ENCODE measurements around the gene RAB11FIP4.
"Not testable (repeated sequence)": the region's sequence is repeated elsewhere in the genome, so short reads cannot be mapped to it uniquely, and the experiment has no call there.

Gene RAB11FIP4

GRCh38 chr17:31371511-31372097 is 19.9 kb upstream of the RAB11FIP4 start:
- Histone ChIP-seq H3K9ac (no peak overlapping the region), H3K27me3 (no peaks in the 10 kb centered on the region), H3K9me3 (replicated peaks in 1 of 11) (no peaks in the 10 kb centered on the region), H3K4me3 (no peak overlapping the region), H3K4me2 (peak overlapping the region in 8 of 11 experiments; percentile 7 to 80 (median 38); a peak in 8 of 22 replicates), H3K36me3 (peaks cover 12 to 32% (median 24%) of the 10 kb centered on the region in 11 experiments; a peak in 18 of 22 replicates), H3K4me1 (peaks cover 12 to 45% (median 21%) of the 10 kb centered on the region in 10 experiments), H4K20me1 (0 out of 22 replicates have a peak, but pooled peaks cover 0 to 4% (median 0%) of the 10 kb centered on the region in 11 experiments), H3K27ac (no peak overlapping the region)
- TF ChIP-seq Cebpa-rat (IDR thresholded peaks at IDR 0.05), result no peak

DNA sequence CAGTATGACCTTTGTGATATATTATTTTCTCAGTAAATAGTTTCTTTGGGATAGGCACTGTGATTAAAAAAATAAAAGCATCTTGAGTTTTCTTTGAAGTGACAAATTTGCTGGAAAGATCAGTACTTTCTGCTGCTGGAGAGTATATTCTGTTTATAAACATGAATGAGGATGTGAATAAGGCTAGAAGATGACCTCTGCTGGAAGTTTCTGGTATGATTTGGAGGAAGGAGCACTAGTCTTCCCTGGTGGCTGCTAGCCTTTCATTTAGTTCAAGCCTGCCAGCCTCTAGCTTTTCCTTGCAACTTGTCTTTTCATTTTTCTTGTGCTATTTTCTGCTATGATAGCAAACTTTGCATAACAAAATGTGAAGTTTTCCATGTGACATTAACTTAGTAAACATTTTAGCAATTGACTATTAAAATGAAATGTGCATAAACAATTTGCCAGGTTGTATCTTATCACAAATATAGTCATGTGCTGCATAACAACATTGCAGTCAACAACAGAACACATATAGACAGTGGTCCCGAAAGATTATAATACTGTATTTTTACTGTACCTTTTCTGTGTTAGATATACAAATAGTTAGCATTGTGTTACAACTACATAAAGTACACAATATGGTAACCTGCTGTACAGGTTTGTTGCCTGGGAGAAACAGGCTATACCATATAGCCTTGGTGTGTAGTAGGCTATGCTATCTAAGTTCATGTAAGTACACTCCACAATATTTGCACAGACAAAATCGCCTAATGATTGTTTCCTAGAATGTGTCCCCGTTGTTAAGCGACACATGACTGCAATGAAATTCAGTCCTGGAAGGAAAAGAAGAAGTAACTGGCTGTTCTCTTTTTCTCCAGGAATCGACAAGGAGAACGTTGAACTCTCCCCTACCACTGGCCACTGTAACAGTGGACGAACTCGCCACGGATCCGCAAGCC is 18.1 kb upstream of the RAB11FIP4 start:
- Histone ChIP-seq H3K4me2 (peak overlapping the region in 9 of 11 experiments; percentile 1 to 55 (median 28); a peak in 11 of 22 replicates), H3K27ac (no peak overlapping the region), H3K9me3 (replicated peaks in 1 of 11) (no peaks in the 10 kb centered on the region), H3K9ac (no peak overlapping the region), H4K20me1 (0 out of 22 replicates have a peak, but pooled peaks cover 0 to 4% (median 0%) of the 10 kb centered on the region in 11 experiments), H3K4me3 (no peak overlapping the region), H3K27me3 (no peaks in the 10 kb centered on the region), H3K36me3 (peaks cover 6 to 35% (median 19%) of the 10 kb centered on the region in 11 experiments; a peak in 17 of 22 replicates), H3K4me1 (peaks cover 12 to 45% (median 21%) of the 10 kb centered on the region in 10 experiments)
- no peak for TF ChIP-seq Cebpa-rat (IDR thresholded peaks at IDR 0.05)

DNA sequence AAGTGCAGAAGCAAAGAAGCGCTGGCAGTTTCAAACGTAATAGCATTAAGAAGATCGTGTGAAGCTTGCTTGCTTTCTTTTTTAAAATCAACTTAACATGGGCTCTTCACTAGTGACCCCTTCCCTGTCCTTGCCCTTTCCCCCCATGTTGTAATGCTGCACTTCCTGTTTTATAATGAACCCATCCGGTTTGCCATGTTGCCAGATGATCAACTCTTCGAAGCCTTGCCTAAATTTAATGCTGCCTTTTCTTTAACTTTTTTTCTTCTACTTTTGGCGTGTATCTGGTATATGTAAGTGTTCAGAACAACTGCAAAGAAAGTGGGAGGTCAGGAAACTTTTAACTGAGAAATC is 17.4 kb upstream of the RAB11FIP4 start:
- H3K4me1 ChIP-seq, result peaks cover 12 to 45% (median 21%) of the 10 kb centered on the region in 10 experiments
- no peaks in the 10 kb centered on the region for H3K9me3 ChIP-seq (replicated peaks in 1 of 11)
- H4K20me1 ChIP-seq, result 0 out of 22 replicates have a peak, but pooled peaks cover 0 to 4% (median 0%) of the 10 kb centered on the region in 11 experiments
- TF ChIP-seq Cebpa-rat (IDR thresholded peaks at IDR 0.05), result no peak
- H3K36me3 ChIP-seq, result peaks cover 11 to 42% (median 24%) of the 10 kb centered on the region in 11 experiments; a peak in 17 of 22 replicates
- H3K9ac ChIP-seq, result no peak overlapping the region
- H3K27me3 ChIP-seq, result no peaks in the 10 kb centered on the region
- H3K4me3 ChIP-seq, result no peak overlapping the region
- peak overlapping the region; percentile 1 to 55 (median 28); a peak in 14 of 22 replicates for H3K4me2 ChIP-seq
- H3K27ac ChIP-seq, result no peak overlapping the region

DNA sequence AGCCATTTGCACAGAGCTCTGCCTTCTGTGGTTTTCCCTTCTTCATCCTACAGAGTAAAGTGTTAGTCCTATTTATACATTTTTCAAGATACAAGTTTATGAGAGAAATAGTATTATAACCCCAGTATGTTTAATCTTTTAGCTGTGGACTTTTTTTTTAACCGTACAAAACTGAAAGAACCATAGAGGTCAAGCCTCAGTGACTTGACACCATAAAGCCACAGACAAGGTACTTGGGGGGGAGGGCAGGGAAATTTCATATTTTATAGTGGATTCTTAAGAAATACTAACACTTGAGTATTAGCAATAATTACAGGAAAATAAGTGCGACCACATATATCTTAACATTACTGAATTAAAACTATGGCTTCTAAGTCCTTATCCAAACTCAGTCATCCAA is 17.0 kb upstream of the RAB11FIP4 start:
- Histone ChIP-seq H3K36me3 (peaks cover 9 to 44% (median 24%) of the 10 kb centered on the region in 11 experiments; a peak in 16 of 22 replicates), H3K4me3 (no peak overlapping the region), H3K27ac (no peak overlapping the region), H3K4me1 (peaks cover 12 to 45% (median 21%) of the 10 kb centered on the region in 10 experiments), H3K27me3 (no peaks in the 10 kb centered on the region), H4K20me1 (0 out of 22 replicates have a peak, but pooled peaks cover 0 to 4% (median 0%) of the 10 kb centered on the region in 11 experiments), H3K9me3 (replicated peaks in 1 of 11) (no peaks in the 10 kb centered on the region), H3K4me2 (peak overlapping the region; percentile 1 to 55 (median 28); a peak in 14 of 22 replicates), H3K9ac (no peak overlapping the region)
- no peak for TF ChIP-seq Cebpa-rat (IDR thresholded peaks at IDR 0.05)

- TF ChIP-seq Cebpa-rat (IDR thresholded peaks at IDR 0.05), result no peak
- Histone ChIP-seq H3K9me3 (replicated peaks in 1 of 11) (no peaks in the 10 kb centered on the region), H4K20me1 (0 out of 22 replicates have a peak, but pooled peaks cover 0 to 4% (median 0%) of the 10 kb centered on the region in 11 experiments), H3K4me1 (peaks cover 8 to 9% (median 9%) of the 10 kb centered on the region in 10 experiments), H3K9ac (no peak overlapping the region), H3K4me2 (no peak overlapping the region), H3K27ac (no peak overlapping the region), H3K4me3 (no peak overlapping the region), H3K27me3 (no peaks in the 10 kb centered on the region), H3K36me3 (peaks cover 7 to 59% (median 20%) of the 10 kb centered on the region in 11 experiments; a peak in 15 of 22 replicates)
Observed at GRCh38 chr17:31378638-31379037, 12.8 kb upstream of the RAB11FIP4 start.

- H3K36me3 ChIP-seq, result peaks cover 0 to 55% (median 13%) of the 10 kb centered on the region in 11 experiments; a peak in 12 of 22 replicates
- H3K27me3 ChIP-seq, result no peaks in the 10 kb centered on the region
- H3K4me1 ChIP-seq, result no peaks in the 10 kb centered on the region
- no peak overlapping the region for H3K9ac ChIP-seq
- H3K4me3 ChIP-seq, result no peak overlapping the region
- H3K9me3 ChIP-seq (replicated peaks in 1 of 11), result no peaks in the 10 kb centered on the region
- H3K27ac ChIP-seq, result no peak overlapping the region
- no peaks in the 10 kb centered on the region for H4K20me1 ChIP-seq
- no peak overlapping the region for H3K4me2 ChIP-seq
- TF ChIP-seq Cebpa-rat (IDR thresholded peaks at IDR 0.05), result no peak
Observed at GRCh38 chr17:31379597-31380205, 11.8 kb upstream of the RAB11FIP4 start.

- Histone ChIP-seq H3K27me3 (no peaks in the 10 kb centered on the region), H3K4me2 (no peak overlapping the region), H3K9ac (no peak overlapping the region), H3K9me3 (replicated peaks in 1 of 11) (no peaks in the 10 kb centered on the region), H3K36me3 (peaks cover 0 to 45% (median 10%) of the 10 kb centered on the region in 11 experiments; a peak in 12 of 22 replicates), H3K4me3 (no peak overlapping the region), H3K27ac (no peak overlapping the region), H4K20me1 (no peaks in the 10 kb centered on the region), H3K4me1 (peaks cover 0 to 4% (median 0%) of the 10 kb centered on the region in 10 experiments; a peak in 4 of 20 replicates)
- no peak for TF ChIP-seq Cebpa-rat (IDR thresholded peaks at IDR 0.05)
Observed at GRCh38 chr17:31381165-31381668, 10.3 kb upstream of the RAB11FIP4 start.

DNA sequence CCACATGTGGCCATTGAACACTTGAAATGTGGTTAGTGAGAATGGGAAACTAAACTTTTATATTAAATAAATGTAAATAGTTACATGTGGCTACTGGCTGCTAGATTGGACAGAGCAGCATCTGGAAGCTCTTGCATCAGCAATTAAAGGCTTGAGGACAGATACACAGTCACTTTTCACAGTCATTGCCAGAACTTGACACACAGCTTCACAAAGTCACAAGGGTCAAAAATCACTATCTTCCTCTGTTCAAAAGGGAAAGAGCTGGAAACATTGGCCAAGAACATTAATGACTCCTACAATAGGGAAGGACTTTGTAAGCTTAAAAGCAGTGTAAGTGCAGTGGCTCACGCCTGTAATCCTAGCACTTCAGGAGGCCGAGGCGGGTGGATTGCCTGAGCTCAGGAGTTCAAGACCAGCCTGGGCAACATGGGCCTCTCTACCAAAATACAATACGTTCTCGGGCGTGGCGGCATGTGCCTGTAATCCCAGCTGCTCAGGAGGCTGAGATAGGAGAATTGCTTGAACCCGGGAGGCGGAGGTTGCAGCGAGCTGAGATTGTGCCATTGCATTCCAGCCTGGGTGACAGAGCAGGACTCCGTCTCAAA is 8.7 kb upstream of the RAB11FIP4 start:
- not testable (repeated sequence) for H3K4me2 ChIP-seq; H3K4me1 ChIP-seq; H4K20me1 ChIP-seq; H3K27ac ChIP-seq; H3K9me3 ChIP-seq (replicated peaks in 1 of 11); H3K4me3 ChIP-seq; H3K9ac ChIP-seq; H3K27me3 ChIP-seq
- peaks cover 0 to 30% (median 10%) of the 10 kb centered on the region in 11 experiments; a peak in 8 of 22 replicates for H3K36me3 ChIP-seq

GRCh38 chr17:31383488-31383887 is 8.0 kb upstream of the RAB11FIP4 start:
- H4K20me1 ChIP-seq; H3K4me3 ChIP-seq; H3K4me2 ChIP-seq; H3K27me3 ChIP-seq; H3K9me3 ChIP-seq (replicated peaks in 1 of 11); H3K4me1 ChIP-seq; H3K27ac ChIP-seq; H3K9ac ChIP-seq: not testable (repeated sequence)
- H3K36me3 ChIP-seq, result peaks cover 0 to 23% (median 7%) of the 10 kb centered on the region in 11 experiments; a peak in 8 of 22 replicates

Data from BLaER1 treated with 17β-estradiol and CSF1 and Interleukin-3, amounts not matched to agents 10 nM and 100 nM (cell line).